ENCODE measurements around the gene CHAF1B.

CHAF1B gene

DNA sequence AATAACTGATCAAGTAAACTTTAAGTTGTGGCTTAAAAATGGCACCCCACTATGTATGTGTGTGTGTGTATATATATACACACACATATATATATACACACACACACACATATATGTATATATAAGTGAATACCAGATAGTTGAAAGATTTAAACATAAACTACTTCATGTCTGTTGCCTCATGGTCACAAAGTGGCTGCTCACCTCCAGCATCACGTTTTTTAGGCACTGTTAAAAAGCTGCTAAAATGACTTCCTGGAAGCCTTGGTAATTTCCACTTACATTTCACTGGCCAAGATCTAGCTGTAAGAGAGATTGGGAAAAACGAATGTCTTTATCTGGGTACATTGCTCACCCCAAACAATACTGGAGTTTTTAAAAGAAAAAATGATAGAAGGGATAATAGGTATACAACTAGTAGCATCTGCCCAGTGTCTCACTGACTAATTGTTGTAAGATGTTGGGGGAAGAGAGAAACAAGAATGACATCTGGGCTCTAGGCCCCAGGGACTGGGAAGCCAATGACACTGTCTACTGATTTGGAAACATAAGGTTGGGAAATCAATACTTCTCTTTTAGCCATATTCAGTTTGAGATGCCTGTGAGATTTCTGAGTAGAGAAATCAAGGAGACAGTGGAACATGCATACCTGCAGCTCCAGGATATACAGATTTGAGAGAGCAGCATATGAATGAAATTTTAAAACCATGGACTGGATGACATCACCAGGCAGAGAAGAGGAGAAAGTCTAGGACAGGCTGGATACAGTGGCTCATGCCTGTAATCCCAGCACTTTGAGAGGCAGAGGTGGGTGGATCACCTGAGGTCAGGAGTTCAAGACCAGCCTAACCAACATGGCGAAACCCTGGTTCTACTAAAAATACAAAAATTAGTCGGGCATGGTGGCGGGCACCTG lies 51.9 kb downstream of the CHAF1B start:
- FAIRE-seq (no peak), DNase-seq (ENCODE audit: insufficient read length, low spot score) (no peak)
- no peak for TF ChIP-seq CTCF (IDR thresholded peaks at IDR 0.05; ENCODE audit: insufficient read depth, missing control alignments)

- FAIRE-seq: no peak
- no peak for TF ChIP-seq CTCF (IDR thresholded peaks at IDR 0.05; ENCODE audit: insufficient read depth, missing control alignments)
- no peak for DNase-seq (ENCODE audit: insufficient read length, low spot score)
These were observed 52.5 kb downstream of the CHAF1B start for GRCh38 chr21:36437745-36438128.

DNA sequence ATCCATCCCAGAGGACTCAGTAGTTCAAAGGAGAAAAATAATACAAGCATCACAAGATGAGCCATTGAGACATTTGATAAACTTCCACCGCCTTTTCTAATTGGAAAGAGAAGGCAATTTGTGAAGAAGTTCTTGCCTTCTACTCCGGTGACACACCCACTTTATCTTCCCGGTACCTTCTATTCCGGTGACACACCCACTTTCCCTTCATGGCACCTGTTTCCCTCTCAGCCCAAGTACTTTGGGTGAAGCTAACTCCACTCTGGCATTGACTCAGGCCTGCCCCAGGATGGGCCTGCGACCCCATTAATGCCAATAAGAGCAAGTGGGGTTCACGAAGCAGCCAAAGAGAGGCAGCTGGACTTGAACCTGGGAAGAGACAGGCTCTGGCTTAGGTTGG lies 56.5 kb downstream of the CHAF1B start:
- DNase-seq (ENCODE audit: insufficient read length, low spot score) (no peak), FAIRE-seq (no peak)

GRCh38 chr21:36446301-36446700 lies 61.1 kb downstream of the CHAF1B start:
- TF ChIP-seq CTCF (IDR thresholded peaks at IDR 0.05; ENCODE audit: insufficient read depth, missing control alignments): no peak
- no peak for FAIRE-seq
- DNase-seq (ENCODE audit: insufficient read length, low spot score): no peak

More for the DNA sequence above, 56.5 kb downstream of the CHAF1B start:
- TF ChIP-seq CTCF (IDR thresholded peaks at IDR 0.05; ENCODE audit: insufficient read depth, missing control alignments): no peak

- FAIRE-seq: no peak
- TF ChIP-seq CTCF (IDR thresholded peaks at IDR 0.05; ENCODE audit: insufficient read depth, missing control alignments): no peak
- DNase-seq (ENCODE audit: insufficient read length, low spot score): no peak
These were observed 65.3 kb downstream of the CHAF1B start for GRCh38 chr21:36450511-36450910.

DNA sequence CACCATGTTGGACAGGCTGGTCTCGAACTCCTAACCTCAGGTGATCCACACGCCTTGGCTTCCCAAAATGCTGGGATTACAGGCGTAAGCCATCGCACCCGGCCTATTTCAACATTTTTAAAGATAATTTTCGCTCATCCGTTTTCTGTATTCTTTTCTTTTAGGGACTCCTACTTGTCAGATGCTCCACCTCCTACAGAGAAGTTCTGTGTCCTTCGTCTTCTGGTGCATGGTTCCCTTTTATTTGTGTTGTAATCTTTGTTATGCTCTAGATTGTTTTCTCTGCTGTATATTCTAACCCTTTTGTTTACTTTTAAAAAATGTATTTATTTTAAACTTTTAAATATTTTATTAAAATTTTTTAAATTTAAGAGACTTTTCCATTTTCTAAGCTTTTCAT lies 66.3 kb downstream of the CHAF1B start:
- TF ChIP-seq CTCF (IDR thresholded peaks at IDR 0.05; ENCODE audit: insufficient read depth, missing control alignments): no peak
- DNase-seq (ENCODE audit: insufficient read length, low spot score): no peak
- FAIRE-seq: no peak

- FAIRE-seq (no peak), DNase-seq (ENCODE audit: insufficient read length, low spot score) (no peak)
- TF ChIP-seq CTCF (IDR thresholded peaks at IDR 0.05; ENCODE audit: insufficient read depth, missing control alignments): no peak
These were observed 67.2 kb downstream of the CHAF1B start for GRCh38 chr21:36452281-36452825.
